HEK293 (cell line): ENCODE results near the gene ZNF473.

Experiments used
- CTCF ChIP-seq: fragments of 450-650 bp; formaldehyde crosslinking; IDR thresholded peaks from 2 replicates; pipeline ENCODE4 v1.5.1; 2016; ENCODE audit warnings: missing biosample characterization, missing genetic modification characterization
- PRDM4 ChIP-seq: fragments of 450-650 bp; formaldehyde crosslinking; IDR thresholded peaks from 2 replicates; pipeline ENCODE4 v1.5.1; 2017; ENCODE audit warnings: missing biosample characterization, missing genetic modification characterization
- REST ChIP-seq: fragments of 450-650 bp; formaldehyde crosslinking; IDR thresholded peaks from 2 replicates; pipeline ENCODE4 v1.5.1; 2016; ENCODE audit warnings: missing biosample characterization, missing genetic modification characterization
- TSHZ1 ChIP-seq: fragments of 450-650 bp; formaldehyde crosslinking; IDR thresholded peaks from 2 replicates; pipeline ENCODE4 v1.5.1; 2016; ENCODE audit warnings: missing biosample characterization, missing genetic modification characterization, borderline replicate concordance
- YY1 ChIP-seq: fragments of 450-650 bp; formaldehyde crosslinking; IDR thresholded peaks from 2 replicates; pipeline ENCODE4 v1.5.1; 2018; ENCODE audit warnings: missing biosample characterization, missing genetic modification characterization
- ZBTB1 ChIP-seq: fragments of 450-650 bp; formaldehyde crosslinking; IDR thresholded peaks from 2 replicates; pipeline ENCODE4 v1.5.1; 2016; ENCODE audit warnings: missing biosample characterization, missing genetic modification characterization
- ZBTB17 ChIP-seq: fragments of 450-650 bp; formaldehyde crosslinking; IDR thresholded peaks from 2 replicates; pipeline ENCODE4 v1.5.1; 2016; ENCODE audit warnings: missing biosample characterization, missing genetic modification characterization
- ZEB2 ChIP-seq: fragments of 450-650 bp; formaldehyde crosslinking; IDR thresholded peaks from 2 replicates; pipeline ENCODE4 v1.5.1; 2016; ENCODE audit warnings: missing biosample characterization, missing genetic modification characterization
- ZNF114 ChIP-seq: fragments of 450-650 bp; formaldehyde crosslinking; IDR thresholded peaks from 2 replicates; pipeline ENCODE4 v1.5.0; 2017; ENCODE audit warnings: missing biosample characterization, missing genetic modification characterization
- ZNF138 ChIP-seq: fragments of 450-650 bp; formaldehyde crosslinking; IDR thresholded peaks from 2 replicates; pipeline ENCODE4 v1.5.1; 2016; ENCODE audit warnings: missing biosample characterization, missing genetic modification characterization, borderline replicate concordance
- ZNF302 ChIP-seq: fragments of 450-650 bp; formaldehyde crosslinking; IDR thresholded peaks from 2 replicates; pipeline ENCODE4 v1.5.1; 2016; ENCODE audit warnings: missing biosample characterization, missing genetic modification characterization, low read depth
- ZNF555 ChIP-seq: fragments of 450-650 bp; formaldehyde crosslinking; conservative IDR thresholded peaks from 2 replicates; pipeline ENCODE4 v1.5.1; 2017; ENCODE audit warnings: missing biosample characterization, mild to moderate bottlenecking, missing genetic modification characterization, inconsistent platforms
- ZNF561 ChIP-seq: fragments of 450-650 bp; IDR thresholded peaks from 2 replicates; pipeline ENCODE4 v1.5.1; 2018; ENCODE audit warnings: missing biosample characterization, missing genetic modification characterization, borderline replicate concordance
- ZNF830 ChIP-seq: fragments of 450-650 bp; IDR thresholded peaks from 2 replicates; pipeline ENCODE4 v1.5.0; 2018; ENCODE audit warnings: missing biosample characterization, missing genetic modification characterization, low read depth, mild to moderate bottlenecking, moderate library complexity

- TF ChIP-seq CTCF (tag by site-specific recombination): no peak
- no peak for TF ChIP-seq ZNF138 (tag by site-specific recombination)
- TF ChIP-seq ZNF302 (tag by site-specific recombination): no peak
- TF ChIP-seq REST: no peak
- TF ChIP-seq ZEB2 (tag by site-specific recombination): no peak
- no peak for TF ChIP-seq ZNF561 (tag by site-specific recombination)
- TF ChIP-seq ZBTB17 (tag by site-specific recombination): no peak
- no peak for TF ChIP-seq ZBTB1 (tag by site-specific recombination)
- TF ChIP-seq ZNF555 (tag by site-specific recombination): no peak
- no peak for TF ChIP-seq PRDM4 (tag by site-specific recombination)
- no peak for TF ChIP-seq YY1 (tag by site-specific recombination)
- no peak for TF ChIP-seq ZNF114
- TF ChIP-seq TSHZ1 (tag by site-specific recombination): no peak
- no peak for TF ChIP-seq ZNF830
Measured at GRCh38 chr19:50040967-50041366, 15.2 kb downstream of the ZNF473 start.
